Cerebellar cortex (tissue), 1 donor: ENCODE results near the gene OR2B3.
"Not testable (repeated sequence)": the region's sequence is repeated elsewhere in the genome, so short reads cannot be mapped to it uniquely, and the experiment has no call there.

ENCODE experiments used
- DNase-seq: peaks from one replicate; pipeline ENCODE4 v3.0.0-alpha.2; 2015; ENCODE audit warnings: low spot score

Gene OR2B3, protein sequence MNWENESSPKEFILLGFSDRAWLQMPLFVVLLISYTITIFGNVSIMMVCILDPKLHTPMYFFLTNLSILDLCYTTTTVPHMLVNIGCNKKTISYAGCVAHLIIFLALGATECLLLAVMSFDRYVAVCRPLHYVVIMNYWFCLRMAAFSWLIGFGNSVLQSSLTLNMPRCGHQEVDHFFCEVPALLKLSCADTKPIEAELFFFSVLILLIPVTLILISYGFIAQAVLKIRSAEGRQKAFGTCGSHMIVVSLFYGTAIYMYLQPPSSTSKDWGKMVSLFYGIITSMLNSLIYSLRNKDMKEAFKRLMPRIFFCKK

DNA sequence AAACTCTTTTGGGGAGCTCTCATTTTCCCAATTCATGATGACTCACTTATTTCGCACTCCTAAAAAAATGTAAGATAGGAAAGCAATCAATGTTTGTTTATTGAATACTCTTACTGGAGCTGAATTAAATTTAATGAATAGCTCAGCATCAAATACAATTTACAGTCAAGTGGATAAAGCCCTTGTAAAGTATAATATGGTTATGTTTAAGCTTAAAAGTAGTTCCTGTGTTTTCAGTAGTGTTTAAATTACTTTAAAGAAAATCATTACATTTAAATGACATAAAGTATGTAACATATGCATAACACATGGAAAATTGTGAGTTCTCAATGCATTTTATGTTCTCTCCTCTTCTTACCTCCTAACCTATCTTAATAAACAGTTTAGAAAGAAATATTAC lies at the start of gene OR2B3:
OR2B3 (minus strand) TSS at position 101 of the 400 bp plus-strand sequence; CDS start at position 36, 65 bp downstream.
- no peak for DNase-seq

DNA sequence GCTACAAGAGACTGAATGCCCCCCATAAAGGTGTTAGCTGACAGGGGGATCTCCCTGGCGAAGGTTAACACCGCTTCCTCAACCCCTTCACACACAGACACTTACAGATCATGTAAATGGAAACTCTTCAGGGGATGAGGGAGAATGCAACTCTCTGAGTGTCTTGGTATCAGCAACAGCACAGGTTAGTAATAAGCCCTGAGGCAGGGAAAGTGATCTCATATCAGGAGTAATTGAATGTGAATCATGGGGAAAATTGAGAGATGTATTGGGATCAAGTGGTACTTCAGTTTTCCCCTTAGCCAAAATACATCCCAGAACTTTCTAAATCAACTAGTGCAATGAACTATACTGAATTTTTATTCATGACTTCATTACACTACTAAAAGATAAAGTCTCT lies 44.6 kb upstream of the OR2B3 start:
- no peak for DNase-seq

DNA sequence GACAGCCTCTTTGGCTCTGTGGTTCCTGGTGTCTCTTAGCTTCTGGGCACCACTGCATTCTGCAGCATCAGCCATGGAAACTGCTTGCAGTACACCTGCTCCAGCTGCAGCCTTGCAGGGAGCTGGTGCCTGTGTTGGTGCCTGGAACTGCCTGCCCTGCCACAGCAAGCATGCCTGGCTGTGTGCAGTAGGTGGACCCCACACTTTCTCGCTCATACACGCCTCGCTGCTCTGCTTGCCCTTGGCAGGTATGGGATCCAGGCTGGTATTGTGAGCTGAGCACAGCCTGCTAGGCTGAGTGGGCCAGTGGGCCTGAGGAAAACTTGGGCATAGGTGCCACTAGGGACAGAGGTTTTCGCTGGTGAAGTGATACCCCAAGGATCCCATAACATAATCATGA lies 43.5 kb upstream of the OR2B3 start:
- no peak for DNase-seq

GRCh38 chr6:29129326-29130012 lies 42.4 kb upstream of the OR2B3 start:
- no peak for DNase-seq

- DNase-seq = not testable (repeated sequence)
These were observed 27.9 kb upstream of the OR2B3 start for GRCh38 chr6:29114964-29115363.

GRCh38 chr6:29112135-29112534 lies 25.0 kb upstream of the OR2B3 start:
- peak; percentile 5 for DNase-seq

DNA sequence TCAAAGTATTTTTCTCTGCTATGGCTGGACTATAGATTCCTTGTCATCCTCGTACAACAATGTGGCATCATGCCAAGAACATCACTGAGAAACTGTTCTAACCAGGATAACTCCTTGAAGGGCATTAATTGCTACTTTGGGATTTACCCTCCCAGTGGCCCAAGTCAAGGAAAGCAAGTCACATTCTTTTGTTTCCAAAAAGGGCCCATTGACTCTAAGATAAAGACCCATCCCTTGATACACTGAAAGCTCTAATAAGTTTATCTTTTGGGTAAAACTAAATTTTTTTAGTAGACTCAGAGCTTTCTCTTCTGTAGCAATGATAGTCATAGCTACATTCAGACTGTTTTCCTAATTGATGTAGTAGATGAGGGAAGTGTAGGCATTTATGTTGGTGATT lies 20.6 kb upstream of the OR2B3 start, which contains the start of gene OR2J3:
OR2J3 (plus strand) TSS at position 301 of the 400 bp plus-strand sequence. CDS start 3,833 bp downstream, outside the sequence.
- no peak for DNase-seq

DNA sequence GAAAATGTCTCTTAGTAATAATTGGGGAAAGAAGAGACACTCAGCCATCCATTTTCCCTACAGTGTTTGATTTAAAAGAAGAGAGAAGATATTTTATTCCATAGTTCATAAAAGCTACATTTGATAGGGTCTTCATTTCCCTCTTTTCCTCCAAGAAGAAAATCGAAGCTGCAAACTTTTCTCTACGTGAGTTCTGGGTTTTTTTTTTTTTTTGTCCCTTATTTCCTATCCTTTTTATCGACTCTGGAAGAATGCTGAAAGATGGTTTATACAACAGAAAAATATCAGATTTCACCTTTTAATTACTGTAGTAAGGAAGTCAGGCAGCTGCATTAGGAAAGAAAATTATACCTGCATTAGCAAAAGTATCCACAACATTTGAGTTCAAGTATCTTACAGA lies 12.1 kb upstream of the OR2B3 start, which contains the start of gene OR2J1:
OR2J1 (plus strand) TSS at position 301 of the 400 bp plus-strand sequence. CDS start 1,453 bp downstream, outside the sequence.
- DNase-seq = no peak

DNA sequence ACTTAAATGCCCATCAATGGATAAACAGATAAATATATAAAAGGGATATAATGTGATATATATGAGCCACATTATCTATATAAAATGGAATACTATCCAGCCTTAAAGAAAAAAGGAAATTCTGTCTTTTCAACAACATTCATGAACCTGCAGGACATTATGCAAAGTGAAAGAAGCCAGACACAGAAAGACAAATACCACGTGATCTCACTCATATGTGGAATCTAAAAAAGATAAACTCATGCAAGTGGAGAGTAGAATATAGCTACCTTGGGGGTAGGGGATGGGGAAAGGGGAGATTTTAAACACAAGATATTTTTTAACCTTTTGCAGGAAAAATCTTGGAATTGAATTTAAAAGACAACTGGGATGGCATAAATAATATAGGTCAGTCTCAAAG lies 10.7 kb upstream of the OR2B3 start:
- DNase-seq = no peak

GRCh38 chr6:29092957-29093356 lies 5.8 kb upstream of the OR2B3 start:
- no peak for DNase-seq

GRCh38 chr6:29082457-29082856 lies 4.7 kb downstream of the OR2B3 start:
- DNase-seq = no peak

- no peak for DNase-seq
These were observed 5.8 kb downstream of the OR2B3 start for GRCh38 chr6:29081312-29081711.

- DNase-seq = no peak
These were observed 7.9 kb downstream of the OR2B3 start for GRCh38 chr6:29079203-29079602.

DNA sequence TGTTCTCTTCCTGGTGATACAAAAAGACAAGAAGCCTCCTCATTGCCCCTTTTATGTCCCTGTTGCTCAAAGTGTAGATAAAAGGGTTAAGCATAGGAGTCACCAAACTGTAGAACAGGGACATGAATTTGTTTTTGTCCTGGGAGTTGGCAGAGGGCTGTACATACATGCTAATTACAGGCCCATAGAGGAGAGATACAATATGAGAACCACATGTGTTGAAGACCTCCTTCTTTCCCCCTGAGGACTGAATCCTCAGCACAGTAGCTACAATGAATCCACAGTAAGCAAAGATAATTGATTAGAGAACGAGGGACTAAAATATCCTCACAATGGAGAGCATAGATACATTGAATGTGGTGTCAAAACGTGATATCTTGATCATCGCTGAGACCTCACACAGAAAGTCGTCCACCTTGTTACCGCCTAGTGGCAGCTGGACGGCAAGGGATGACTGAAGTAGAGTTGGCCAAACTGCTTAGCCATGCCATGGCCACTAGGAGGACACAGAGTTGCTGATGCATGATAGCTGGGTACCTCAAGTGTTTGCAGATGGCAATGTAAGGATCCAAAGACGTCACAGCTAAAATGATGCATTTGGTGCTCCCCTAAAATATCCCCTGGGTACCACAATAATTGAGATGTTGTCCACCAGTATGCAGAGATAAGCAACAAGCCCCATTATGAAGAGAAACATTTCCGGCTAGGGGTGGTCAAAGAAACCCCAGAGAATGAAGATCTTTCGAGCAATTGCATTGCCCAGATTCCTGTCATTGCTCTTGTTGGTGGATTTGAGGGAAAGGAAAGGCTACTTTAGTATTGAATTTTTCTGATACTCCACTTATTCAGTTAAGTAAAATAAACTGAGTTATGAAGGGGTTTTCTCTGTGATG lies 15.0 kb downstream of the OR2B3 start:
- DNase-seq = peak; percentile 45

GRCh38 chr6:29051680-29052079 lies 35.4 kb downstream of the OR2B3 start:
- no peak for DNase-seq

GRCh38 chr6:29045075-29045474 lies 42.0 kb downstream of the OR2B3 start, which contains the start of gene OR2W1:
TSS of gene OR2W1 (minus strand) at chr6:29045175. CDS start at chr6:29045175, 0 bp downstream.
- no peak for DNase-seq
